Stimulated activated CD4-positive, alpha-beta T cell treated with anti-CD3 and anti-CD28 coated beads, Interleukin-1b, Interleukin-23, amount 100 ng/mL, for 24 hours (primary cell): ENCODE data around the gene COL5A1.

ENCODE experiments used
- DNase-seq, 4 experiments: peaks; one replicate each; pipeline ENCODE4 v3.0.0-alpha.2; 2020; ENCODE audit warnings: low read depth in 4 of 4, low spot score in 1 of 4

The COL5A1 gene

DNA sequence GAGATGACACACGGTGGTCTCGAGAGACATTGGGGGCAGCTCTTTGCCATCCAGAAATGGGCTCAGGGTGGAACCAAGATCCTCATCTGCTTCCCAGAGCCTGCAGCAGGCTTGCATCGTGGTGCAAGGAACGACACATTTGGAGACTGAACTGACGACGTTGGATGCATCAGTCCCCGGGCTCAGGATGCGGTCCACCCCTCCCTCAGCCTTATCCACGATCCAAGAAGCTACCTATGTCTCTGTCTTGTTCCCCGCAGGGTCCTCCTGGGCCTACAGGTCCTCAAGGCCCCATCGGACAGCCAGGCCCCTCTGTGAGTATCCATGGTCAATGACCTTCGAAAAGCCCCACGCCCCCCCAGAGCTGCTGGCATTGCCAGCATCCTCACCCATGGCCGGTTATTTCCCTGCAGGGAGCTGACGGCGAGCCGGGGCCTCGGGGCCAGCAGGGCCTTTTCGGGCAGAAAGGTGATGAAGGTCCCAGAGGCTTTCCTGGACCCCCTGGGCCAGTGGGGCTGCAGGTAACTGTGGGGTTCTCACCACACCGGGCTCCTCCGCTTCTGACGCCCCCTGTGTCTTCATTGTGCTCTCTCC, 169.6 kb downstream of the COL5A1 start:
- no peak for DNase-seq

DNA sequence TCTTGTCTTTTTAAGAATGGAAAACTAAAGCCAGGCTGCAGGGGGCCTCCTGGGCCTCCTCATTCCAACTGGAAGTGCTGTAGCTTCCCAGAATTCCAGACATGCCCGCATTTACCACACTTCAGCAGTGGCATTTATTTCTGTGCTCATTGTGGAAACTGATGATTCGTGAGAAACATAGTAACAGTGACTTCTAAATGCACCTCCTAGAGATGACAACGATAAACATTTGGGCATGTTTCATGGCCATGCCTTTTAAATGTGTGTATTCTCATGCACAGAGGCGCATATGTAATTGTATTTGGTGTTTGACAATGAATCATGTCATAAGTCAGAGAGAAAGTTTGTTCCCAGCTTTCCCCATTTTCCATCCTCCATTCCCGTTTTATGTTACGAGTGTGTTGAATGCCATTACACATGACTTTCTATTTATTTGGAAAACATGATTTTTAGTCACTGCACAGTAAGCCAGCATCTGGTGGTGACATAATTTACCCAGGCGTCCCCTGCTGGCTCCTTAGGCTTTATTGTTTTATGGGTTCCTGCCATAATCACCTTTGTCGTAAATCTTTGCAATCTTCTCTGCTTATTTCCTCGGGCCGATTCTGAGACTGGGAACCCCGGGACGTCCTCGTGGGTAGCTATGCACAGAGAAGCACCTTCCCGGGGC, 170.2 kb downstream of the COL5A1 start:
- no peak for DNase-seq

GRCh38 chr9:134812343-134812673, 170.7 kb downstream of the COL5A1 start:
- no peak for DNase-seq

DNA sequence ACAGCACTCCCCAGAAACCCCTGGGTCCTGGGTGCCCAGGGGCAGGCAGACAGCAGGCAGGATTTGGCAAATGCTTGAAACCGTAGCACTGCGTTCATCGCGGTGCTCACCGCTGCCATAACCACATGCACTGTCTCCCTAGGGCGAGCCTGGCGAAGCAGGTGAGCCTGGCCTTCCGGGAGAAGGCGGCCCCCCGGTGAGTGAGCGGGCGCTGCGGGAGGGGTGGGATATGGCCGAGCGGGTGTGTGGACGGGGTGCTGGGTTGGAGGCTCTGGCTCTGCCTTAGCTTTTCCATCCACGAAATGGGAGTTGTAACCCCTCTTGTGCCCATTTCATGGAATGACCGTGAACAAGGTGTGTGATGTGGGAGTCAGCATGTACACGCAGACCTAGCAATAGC, 172.2 kb downstream of the COL5A1 start:
- no peak for DNase-seq

DNA sequence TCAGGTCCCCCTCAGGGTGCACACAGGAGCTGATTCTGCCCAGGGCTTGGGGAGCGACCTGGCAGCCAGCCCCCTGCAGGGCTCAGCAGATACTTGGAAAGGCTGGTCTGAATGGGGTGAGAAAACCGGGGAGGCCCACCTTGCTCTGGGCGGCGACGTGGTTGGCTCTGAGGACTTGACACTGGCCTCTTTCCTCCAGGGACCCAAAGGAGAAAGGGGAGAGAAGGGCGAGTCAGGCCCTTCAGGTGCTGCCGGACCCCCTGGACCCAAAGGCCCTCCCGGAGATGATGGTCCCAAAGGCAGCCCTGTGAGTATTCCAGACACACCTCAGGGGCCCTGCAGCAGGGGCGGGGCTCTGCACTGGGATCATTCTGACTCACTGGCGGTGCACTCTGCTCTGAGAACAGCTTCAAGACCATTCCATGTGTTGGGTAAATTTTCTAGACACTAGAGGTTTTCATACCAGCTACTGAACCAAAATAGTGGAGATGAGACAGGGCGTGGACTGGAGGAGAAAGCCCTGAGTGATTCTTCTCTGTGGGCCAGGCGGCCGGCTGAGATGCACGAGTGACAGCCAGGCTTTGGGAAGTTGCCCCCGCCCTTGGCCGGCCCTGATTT, 173.1 kb downstream of the COL5A1 start:
- DNase-seq: no peak

GRCh38 chr9:134815435-134816214, 174.0 kb downstream of the COL5A1 start:
- DNase-seq: no peak

DNA sequence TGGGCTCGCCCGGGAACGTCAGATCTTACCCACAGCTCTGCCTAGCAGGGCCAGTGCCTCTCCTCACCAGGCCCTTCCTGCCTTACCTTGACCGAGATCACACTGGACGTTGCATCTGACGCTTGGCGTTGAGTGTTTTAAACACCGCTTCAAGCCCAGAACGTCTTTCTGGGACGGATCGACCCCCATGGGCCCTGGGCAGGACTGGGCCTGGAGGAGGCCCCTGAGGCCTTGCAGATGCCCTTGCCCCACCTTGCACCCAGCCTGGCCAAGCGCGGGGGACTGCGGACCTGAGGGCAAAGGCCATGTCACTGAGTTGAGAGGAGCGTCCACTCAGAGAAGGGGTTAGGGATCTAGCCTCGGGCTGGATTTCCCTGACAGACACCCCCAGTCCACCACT, 174.7 kb downstream of the COL5A1 start:
- no peak for DNase-seq

- DNase-seq: no peak
Measured at GRCh38 chr9:134818000-134818568, 176.5 kb downstream of the COL5A1 start.

DNA sequence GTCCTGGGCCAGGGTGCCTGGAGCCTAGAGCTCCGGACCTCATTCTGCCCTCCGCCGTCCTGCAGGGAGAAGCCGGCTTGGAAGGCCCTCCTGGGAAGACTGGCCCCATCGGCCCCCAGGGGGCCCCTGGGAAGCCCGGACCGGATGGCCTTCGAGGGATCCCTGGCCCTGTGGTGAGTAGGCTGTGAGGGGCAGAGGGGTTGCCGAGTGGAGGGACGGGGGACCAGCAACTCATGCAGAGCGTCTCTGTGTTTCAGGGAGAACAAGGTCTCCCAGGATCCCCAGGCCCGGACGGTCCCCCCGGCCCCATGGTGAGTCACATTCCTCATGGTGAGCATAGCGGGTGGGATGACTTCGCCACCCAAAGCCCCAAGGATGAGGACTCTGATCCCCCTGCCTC, 177.0 kb downstream of the COL5A1 start:
- no peak for DNase-seq

DNA sequence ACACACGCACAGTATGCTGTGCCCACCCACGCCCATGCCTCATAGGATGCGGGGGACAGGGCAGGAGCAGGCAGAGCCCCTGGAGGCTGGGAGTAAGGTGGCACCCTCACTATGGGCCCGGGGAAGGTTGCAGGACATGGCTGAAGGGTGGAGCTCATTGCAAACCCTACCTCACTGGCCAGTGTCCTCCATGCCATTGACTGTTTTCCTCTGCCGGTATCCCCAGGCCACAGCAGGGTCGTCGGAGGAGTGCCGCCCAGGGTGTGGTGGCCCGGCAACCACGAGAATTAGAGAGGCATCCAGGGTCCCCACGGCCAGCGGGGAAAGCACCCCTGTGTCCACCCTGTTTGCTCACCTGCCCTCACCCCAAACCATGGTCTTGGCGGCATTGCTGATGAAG, 179.3 kb downstream of the COL5A1 start:
- DNase-seq: no peak

DNA sequence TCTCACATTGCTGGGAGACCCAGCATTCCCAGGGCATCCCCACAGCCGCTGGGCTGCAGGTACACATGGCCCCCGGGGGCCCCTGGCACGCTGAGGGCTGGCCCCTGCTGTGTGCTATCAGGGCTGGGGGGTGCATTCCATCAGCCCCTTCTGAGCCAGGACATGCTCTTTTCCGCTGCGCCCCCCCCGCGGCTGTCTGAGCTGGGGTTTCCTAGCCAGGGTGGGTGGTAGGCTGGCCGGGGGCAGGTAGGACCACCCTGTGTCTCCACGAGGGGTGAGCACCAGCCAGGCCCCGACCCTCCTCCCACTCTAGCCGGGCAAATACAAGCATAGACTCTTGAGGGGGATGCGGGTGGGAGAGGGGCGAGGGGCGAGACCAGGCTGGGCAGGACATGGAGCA, 180.9 kb downstream of the COL5A1 start:
- no peak for DNase-seq

- DNase-seq: no peak
Measured at GRCh38 chr9:134823623-134824022, 182.0 kb downstream of the COL5A1 start.

GRCh38 chr9:134824583-134824982, 183.0 kb downstream of the COL5A1 start:
- no peak for DNase-seq

- no peak for DNase-seq
Measured at GRCh38 chr9:134825025-134825424, 183.4 kb downstream of the COL5A1 start.

- no peak for DNase-seq
Measured at GRCh38 chr9:134826336-134827285, 185.0 kb downstream of the COL5A1 start.

GRCh38 chr9:134827559-134827958, 186.0 kb downstream of the COL5A1 start:
- DNase-seq: no peak

DNA sequence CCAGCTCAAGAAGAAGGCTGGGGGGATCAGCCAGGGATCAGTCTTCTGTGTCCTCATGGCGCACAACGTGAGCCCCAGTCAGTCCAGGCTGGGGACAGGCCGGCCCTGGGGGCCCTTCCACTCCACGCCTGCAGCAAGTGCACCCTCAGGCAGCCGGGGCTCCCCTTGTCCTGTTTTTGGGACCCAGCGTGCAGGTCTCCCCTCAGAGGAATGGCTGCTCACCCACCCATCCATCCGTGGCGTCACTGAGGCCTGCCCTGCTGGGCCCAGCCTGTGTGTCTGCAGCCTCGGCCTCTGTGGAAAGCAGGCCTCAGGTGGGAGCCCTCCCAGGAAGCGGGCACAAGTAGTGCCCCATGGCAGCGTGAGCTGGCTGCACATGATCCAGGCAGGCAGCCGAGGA, 186.4 kb downstream of the COL5A1 start:
- no peak for DNase-seq

GRCh38 chr9:134828892-134829291, 187.3 kb downstream of the COL5A1 start:
- DNase-seq: no peak

DNA sequence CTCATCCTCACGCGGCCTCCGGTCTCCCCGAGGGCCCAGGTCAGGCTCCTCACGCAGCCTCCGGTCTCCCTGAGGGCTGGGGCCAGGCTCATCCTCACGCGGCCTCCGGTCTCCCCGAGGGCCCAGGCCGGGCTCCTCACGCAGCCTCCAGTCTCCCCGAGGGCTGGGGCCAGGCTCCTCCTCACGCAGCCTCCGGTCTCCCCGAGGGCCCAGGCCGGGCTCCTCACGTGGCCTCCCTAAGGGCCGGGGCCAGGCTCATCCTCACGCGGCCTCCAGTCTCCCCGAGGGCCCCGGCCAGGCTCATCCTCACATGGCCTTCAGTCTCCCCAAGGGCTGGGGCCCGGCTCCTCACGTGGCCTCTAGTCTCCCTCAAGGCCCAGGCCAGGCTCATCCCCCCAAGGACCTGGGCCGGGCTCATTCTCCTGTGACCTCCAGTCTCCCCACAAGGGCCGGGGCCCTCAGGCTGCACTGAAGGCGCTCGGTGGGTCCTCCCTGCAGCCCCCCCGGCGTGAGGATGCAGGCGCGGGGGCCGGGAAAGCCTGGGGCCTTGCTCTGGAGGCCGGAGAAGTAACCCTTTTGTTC, 187.8 kb downstream of the COL5A1 start:
- DNase-seq: no peak

- DNase-seq: no peak
Measured at GRCh38 chr9:134830126-134830525, 188.5 kb downstream of the COL5A1 start.
